C4-2B (cell line): ENCODE results near the gene MGAT1.

Source experiments
- H3K27ac ChIP-seq: fragments of 450-650 bp; 2 replicates; pipeline ENCODE4 v1.5.1; 2017
- ZFX ChIP-seq: fragments of 450-650 bp; IDR thresholded peaks from 2 replicates; pipeline ENCODE4 v1.6.1; 2017
- TF ChIP-seq, protein P1 (sequence below): fragments of 450-650 bp; conservative IDR thresholded peaks from 2 replicates; pipeline ENCODE4 v1.5.1; 2017; ENCODE audit warnings: mild to moderate bottlenecking

MGAT1 gene

DNA sequence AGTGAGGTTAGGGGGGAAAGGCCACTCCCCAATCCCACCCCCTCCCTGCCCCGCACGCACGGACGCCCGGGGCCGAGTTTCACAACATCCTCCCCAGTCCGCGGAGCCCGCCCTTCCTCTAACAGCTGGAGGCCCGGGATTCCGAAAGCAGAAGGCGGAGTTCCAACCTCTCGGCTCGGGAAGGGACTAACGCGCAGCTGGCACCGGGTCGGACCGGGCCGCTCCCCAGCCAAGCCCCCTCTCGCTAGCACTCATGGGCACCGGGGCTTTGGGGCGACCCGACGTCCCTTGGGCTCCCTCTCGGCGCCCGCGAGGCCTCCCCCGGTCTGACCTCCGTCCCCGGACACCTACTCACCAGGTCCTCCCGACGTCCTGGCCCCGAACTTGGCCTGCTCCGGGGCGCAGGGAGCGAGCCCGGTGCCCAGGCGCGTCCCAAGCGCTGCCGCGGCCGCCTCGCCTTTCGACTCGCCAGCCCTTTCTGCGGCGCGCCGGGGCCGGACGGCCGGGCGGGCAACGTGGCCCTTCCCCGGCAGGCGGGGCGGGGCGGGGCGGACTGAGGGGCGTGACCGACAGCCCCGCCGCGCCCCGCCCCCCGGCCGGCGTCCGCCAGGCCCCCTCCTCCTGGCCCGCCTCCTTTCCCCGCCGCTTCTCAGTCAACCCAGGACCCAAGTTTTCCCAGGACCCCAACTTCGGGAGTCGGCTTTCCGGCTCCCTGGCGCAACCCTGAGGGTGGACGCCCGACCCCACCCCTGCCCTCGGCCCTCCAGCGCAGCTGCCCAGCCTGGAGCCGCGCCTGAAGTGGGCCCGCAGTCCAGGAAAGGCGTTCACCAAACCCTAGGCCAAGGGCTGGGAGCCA, at the start of gene MGAT1:
Gene MGAT1, minus strand, starts transcription at position 482 of the 856 bp plus-strand sequence. CDS start 9,835 bp downstream, outside the sequence.
- peak within 1 kb of the TSS; percentile 88 for H3K27ac ChIP-seq
- TF ChIP-seq, protein P1, sequence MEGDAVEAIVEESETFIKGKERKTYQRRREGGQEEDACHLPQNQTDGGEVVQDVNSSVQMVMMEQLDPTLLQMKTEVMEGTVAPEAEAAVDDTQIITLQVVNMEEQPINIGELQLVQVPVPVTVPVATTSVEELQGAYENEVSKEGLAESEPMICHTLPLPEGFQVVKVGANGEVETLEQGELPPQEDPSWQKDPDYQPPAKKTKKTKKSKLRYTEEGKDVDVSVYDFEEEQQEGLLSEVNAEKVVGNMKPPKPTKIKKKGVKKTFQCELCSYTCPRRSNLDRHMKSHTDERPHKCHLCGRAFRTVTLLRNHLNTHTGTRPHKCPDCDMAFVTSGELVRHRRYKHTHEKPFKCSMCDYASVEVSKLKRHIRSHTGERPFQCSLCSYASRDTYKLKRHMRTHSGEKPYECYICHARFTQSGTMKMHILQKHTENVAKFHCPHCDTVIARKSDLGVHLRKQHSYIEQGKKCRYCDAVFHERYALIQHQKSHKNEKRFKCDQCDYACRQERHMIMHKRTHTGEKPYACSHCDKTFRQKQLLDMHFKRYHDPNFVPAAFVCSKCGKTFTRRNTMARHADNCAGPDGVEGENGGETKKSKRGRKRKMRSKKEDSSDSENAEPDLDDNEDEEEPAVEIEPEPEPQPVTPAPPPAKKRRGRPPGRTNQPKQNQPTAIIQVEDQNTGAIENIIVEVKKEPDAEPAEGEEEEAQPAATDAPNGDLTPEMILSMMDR, result no peak
- TF ChIP-seq ZFX, result peak; percentile 64

DNA sequence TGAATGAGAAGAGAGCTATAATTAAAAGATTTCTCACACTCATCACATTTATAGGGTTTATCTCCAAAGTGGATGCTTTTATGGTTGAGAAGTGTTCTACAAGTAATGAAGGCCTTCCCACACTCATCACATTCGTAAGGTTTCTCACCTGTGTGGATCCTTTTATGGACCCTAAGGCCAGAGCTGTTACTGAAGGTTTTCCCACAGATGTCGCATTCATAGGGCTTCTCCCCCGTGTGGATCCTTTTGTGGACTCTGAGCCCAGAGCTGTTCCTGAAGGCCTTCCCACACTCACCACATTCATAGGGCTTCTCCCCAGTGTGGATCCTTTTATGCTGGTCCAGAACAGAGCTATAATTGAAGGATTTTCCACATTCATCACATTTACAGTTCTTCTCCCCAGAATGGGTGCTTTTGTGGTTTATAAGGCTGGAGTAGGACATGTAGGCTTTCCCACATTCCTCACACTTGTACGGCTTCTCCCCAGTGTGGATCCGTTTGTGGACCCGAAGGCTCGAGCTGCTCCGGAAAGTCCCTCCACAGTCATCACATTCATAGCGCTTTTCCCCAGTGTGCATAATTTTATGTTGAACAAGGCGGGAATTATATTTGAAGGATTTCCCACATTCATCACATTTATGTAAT, 48.0 kb upstream of the MGAT1 start:
- H3K27ac ChIP-seq, result no peak overlapping the region
- TF ChIP-seq ZFX, result no peak
- TF ChIP-seq, protein P1, result no peak

DNA sequence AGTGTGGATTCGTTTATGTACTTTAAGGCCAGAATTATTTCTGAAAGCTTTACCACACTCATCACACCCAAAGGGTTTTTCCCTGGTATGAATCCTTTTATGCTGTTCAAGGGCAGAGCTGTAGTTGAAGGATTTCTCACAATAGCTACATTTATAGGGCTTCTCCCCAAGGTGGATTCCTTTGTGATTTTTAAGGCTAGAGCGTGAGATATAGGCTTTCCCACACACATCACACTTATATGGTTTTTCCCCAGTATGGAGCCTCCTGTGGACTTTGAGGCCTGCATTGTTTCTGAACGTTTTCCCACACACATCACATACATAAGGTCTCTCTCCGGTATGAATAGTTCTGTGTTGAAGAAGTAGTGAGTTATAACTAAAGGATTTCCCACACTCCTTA, 47.2 kb upstream of the MGAT1 start:
- no peak for TF ChIP-seq ZFX
- TF ChIP-seq, protein P1, result no peak
- no peak overlapping the region for H3K27ac ChIP-seq

DNA sequence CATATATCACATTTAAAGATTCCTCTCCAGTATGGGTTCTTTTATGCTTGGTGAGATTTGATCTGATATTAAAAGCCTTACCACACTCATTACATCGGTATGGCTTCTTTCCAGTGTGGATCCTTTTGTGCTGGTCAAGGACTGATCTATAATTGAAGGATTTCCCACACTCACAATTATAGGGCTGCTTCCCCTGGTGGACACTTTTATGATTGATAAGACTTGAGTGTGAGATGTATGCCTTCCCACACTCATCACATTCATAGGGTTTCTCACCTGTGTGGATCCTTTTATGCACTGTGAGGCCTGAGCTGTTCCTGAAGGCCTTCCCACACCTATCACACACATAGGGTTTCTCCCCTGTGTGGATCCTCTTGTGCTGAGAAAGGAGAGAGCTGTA, 46.3 kb upstream of the MGAT1 start:
- TF ChIP-seq, protein P1, result no peak; the same call in 1 of the 2 replicates
- no peak for TF ChIP-seq ZFX
- H3K27ac ChIP-seq, result no peak overlapping the region

DNA sequence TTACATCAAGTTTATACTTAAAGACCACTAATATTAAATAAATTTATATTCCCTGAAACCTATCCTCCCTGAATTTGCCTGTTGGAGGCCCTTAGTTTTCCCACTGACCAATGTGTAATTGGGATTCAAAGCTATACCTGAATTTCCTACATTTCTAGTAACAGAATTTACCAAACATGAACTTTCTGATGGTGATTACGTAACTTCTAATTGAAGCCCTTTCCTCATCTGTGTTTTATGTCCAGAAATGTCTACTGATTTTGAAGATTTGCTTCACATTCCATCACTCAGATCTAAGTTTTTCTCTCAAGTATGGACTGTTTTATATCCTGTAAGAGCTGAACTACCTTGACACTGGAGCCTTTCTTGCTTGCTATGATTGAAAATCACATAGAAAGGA, 45.7 kb upstream of the MGAT1 start:
- no peak for TF ChIP-seq ZFX
- TF ChIP-seq, protein P1, result no peak
- H3K27ac ChIP-seq, result no peak overlapping the region

DNA sequence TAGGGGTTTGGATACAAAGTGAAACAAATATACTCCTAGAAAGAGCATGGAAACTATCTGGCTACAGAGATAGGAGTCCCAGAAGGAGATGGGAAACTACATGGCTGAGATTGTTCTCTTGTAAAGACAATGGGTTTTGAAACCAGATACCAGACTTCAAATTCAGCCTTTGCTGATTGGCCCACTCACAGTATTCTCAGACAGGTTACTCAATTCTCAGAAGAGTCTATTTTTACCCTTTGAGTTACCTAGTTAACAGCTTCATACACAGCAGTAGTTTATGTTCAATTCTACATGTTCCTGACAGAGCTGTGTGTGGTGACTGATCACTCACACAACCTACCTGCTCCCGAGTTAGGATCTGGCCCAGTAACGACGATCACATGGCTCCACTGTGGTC, 44.4 kb upstream of the MGAT1 start:
- TF ChIP-seq, protein P1, result no peak
- no peak for TF ChIP-seq ZFX
- H3K27ac ChIP-seq, result no peak overlapping the region; the same call in 1 of the 2 replicates

DNA sequence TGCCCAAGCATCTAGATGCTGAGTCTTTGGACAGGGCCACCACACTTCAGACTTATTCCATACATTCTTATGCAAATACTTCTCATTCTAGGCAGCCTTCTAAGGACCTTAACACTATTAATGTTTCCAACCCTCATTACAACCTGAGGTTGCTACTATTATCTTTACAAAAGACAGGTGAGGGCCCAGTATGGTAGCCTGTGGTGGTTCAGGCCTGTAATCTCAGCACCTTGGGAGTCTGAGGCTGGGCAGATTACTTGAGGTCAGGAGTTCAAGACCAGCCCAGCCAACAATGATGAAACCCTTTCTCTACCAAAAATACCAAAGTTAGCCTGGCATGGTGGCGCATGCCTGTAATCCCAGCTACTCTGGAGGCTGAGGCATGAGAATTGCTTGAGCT, 42.3 kb upstream of the MGAT1 start:
- no peak overlapping the region for H3K27ac ChIP-seq
- no peak for TF ChIP-seq ZFX
- TF ChIP-seq, protein P1, result no peak
